ENCODE data around the gene KLHL14. TPM values are rescaled to one million over a fixed set of nuclear protein-coding genes. Genes with fewer than 3 reads are reported as not detected.

The KLHL14 gene
- total and polyA plus RNA-seq, 2 experiments from 2014 or later = 0.44 to 1.9 TPM

DNA sequence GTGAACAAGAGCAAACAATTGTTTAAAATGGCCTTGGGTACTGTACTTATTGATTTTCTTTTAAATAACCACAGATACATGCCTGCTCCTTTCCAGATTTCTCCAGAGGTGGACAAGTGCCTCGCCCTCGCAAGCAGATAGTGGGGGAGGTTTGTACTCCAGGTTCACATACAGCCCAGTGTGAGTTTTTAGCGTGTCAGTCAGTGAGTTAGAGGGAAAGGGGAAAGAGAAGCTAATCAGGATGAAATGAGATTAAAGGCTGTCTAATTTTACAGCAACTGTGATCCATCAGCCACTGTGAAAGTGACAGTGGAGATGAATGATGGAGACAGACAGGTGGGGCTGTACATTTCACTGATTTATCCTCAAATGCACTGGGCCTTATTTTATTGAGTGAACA lies 74.7 kb downstream of the KLHL14 start (continued):
- TF ChIP-seq, protein P1, sequence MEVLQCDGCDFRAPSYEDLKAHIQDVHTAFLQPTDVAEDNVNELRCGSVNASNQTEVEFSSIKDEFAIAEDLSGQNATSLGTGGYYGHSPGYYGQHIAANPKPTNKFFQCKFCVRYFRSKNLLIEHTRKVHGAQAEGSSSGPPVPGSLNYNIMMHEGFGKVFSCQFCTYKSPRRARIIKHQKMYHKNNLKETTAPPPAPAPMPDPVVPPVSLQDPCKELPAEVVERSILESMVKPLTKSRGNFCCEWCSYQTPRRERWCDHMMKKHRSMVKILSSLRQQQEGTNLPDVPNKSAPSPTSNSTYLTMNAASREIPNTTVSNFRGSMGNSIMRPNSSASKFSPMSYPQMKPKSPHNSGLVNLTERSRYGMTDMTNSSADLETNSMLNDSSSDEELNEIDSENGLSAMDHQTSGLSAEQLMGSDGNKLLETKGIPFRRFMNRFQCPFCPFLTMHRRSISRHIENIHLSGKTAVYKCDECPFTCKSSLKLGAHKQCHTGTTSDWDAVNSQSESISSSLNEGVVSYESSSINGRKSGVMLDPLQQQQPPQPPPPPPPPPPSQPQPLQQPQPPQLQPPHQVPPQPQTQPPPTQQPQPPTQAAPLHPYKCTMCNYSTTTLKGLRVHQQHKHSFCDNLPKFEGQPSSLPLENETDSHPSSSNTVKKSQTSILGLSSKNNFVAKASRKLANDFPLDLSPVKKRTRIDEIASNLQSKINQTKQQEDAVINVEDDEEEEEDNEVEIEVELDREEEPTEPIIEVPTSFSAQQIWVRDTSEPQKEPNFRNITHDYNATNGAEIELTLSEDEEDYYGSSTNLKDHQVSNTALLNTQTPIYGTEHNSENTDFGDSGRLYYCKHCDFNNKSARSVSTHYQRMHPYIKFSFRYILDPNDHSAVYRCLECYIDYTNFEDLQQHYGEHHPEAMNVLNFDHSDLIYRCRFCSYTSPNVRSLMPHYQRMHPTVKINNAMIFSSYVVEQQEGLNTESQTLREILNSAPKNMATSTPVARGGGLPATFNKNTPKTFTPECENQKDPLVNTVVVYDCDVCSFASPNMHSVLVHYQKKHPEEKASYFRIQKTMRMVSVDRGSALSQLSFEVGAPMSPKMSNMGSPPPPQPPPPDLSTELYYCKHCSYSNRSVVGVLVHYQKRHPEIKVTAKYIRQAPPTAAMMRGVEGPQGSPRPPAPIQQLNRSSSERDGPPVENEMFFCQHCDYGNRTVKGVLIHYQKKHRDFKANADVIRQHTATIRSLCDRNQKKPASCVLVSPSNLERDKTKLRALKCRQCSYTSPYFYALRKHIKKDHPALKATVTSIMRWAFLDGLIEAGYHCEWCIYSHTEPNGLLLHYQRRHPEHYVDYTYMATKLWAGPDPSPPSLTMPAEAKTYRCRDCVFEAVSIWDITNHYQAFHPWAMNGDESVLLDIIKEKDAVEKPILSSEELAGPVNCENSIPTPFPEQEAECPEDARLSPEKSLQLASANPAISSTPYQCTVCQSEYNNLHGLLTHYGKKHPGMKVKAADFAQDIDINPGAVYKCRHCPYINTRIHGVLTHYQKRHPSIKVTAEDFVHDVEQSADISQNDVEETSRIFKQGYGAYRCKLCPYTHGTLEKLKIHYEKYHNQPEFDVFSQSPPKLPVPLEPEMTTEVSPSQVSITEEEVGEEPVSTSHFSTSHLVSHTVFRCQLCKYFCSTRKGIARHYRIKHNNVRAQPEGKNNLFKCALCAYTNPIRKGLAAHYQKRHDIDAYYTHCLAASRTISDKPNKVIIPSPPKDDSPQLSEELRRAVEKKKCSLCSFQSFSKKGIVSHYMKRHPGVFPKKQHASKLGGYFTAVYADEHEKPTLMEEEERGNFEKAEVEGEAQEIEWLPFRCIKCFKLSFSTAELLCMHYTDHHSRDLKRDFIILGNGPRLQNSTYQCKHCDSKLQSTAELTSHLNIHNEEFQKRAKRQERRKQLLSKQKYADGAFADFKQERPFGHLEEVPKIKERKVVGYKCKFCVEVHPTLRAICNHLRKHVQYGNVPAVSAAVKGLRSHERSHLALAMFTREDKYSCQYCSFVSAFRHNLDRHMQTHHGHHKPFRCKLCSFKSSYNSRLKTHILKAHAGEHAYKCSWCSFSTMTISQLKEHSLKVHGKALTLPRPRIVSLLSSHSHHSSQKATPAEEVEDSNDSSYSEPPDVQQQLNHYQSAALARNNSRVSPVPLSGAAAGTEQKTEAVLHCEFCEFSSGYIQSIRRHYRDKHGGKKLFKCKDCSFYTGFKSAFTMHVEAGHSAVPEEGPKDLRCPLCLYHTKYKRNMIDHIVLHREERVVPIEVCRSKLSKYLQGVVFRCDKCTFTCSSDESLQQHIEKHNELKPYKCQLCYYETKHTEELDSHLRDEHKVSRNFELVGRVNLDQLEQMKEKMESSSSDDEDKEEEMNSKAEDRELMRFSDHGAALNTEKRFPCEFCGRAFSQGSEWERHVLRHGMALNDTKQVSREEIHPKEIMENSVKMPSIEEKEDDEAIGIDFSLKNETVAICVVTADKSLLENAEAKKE (CRISPR knock-in tag; IDR thresholded peaks at IDR 0.05) = no peak
- TF ChIP-seq ZNF114 (CRISPR knock-in tag; IDR thresholded peaks at IDR 0.05) = no peak
- TF ChIP-seq, protein P2, sequence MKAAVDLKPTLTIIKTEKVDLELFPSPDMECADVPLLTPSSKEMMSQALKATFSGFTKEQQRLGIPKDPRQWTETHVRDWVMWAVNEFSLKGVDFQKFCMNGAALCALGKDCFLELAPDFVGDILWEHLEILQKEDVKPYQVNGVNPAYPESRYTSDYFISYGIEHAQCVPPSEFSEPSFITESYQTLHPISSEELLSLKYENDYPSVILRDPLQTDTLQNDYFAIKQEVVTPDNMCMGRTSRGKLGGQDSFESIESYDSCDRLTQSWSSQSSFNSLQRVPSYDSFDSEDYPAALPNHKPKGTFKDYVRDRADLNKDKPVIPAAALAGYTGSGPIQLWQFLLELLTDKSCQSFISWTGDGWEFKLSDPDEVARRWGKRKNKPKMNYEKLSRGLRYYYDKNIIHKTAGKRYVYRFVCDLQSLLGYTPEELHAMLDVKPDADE (IDR thresholded peaks at IDR 0.05) = no peak
- no peak for TF ChIP-seq JUNB (IDR thresholded peaks at IDR 0.05; ENCODE audit: unreplicated experiment)
- no peak for TF ChIP-seq EZH2phosphoT487 (IDR thresholded peaks at IDR 0.05; ENCODE audit: unreplicated experiment)

DNA sequence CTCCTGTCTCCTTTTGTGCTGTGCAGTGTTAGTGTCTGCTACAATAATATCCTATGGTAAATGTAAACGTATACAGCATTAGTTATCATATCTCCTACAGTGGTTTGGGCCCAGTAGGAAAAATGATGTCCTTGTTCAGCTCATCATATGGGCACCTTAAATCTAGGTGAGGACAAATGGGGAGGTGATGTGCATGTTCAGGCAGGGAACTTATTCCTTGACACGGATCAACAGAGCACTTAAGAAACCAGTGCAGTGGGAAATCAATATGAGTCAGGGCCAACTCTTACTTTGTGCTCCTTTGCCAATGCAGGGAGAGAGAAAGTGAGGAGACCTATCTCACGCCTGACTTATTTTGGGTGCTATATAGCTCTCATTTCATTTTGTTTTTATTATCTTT lies 76.4 kb downstream of the KLHL14 start:
- Histone ChIP-seq H3K79me2 (replicated peaks; ENCODE audit: insufficient read depth) (no peaks in the 10 kb centered on the region), H3F3A (replicated peaks; ENCODE audit: low read depth) (no peaks in the 10 kb centered on the region), H3K4me2 (no peak overlapping the region), H3K27ac (ENCODE audit: low read depth) (no peak overlapping the region), H2AFZ (no peak overlapping the region), H4K20me1 (replicated peaks; ENCODE audit: insufficient read depth) (no peaks in the 10 kb centered on the region), H3K36me3 (ENCODE audit: insufficient read depth) (no peaks in the 10 kb centered on the region), H3K9me2 (ENCODE audit: insufficient read depth) (no peaks in the 10 kb centered on the region), H3K27me3 (ENCODE audit: insufficient read depth) (no peaks in the 10 kb centered on the region), H3K4me1 (ENCODE audit: insufficient read depth) (peaks cover 5% of the 10 kb centered on the region; the same call in 1 of the 2 replicates), H3K4me3 (no peak overlapping the region)
- Mint-ChIP-seq H3K9me3 (no peaks in the 10 kb centered on the region), H3K27ac (no peak overlapping the region), H3K4me1 (peaks cover 8% of the 10 kb centered on the region; the same call in 2 of the 3 replicates), H3K4me3 (no peak overlapping the region), H3K27me3 (ENCODE audit: insufficient read depth, low read depth, poor library complexity) (peaks cover 2% of the 10 kb centered on the region), H3K36me3 (ENCODE audit: low read depth) (no peaks in the 10 kb centered on the region)
- TF ChIP-seq ZNF331 (CRISPR knock-in tag; IDR thresholded peaks at IDR 0.05; ENCODE audit: low read depth) (no peak), ZNF114 (CRISPR knock-in tag; IDR thresholded peaks at IDR 0.05) (no peak)
- TF ChIP-seq, protein P3, sequence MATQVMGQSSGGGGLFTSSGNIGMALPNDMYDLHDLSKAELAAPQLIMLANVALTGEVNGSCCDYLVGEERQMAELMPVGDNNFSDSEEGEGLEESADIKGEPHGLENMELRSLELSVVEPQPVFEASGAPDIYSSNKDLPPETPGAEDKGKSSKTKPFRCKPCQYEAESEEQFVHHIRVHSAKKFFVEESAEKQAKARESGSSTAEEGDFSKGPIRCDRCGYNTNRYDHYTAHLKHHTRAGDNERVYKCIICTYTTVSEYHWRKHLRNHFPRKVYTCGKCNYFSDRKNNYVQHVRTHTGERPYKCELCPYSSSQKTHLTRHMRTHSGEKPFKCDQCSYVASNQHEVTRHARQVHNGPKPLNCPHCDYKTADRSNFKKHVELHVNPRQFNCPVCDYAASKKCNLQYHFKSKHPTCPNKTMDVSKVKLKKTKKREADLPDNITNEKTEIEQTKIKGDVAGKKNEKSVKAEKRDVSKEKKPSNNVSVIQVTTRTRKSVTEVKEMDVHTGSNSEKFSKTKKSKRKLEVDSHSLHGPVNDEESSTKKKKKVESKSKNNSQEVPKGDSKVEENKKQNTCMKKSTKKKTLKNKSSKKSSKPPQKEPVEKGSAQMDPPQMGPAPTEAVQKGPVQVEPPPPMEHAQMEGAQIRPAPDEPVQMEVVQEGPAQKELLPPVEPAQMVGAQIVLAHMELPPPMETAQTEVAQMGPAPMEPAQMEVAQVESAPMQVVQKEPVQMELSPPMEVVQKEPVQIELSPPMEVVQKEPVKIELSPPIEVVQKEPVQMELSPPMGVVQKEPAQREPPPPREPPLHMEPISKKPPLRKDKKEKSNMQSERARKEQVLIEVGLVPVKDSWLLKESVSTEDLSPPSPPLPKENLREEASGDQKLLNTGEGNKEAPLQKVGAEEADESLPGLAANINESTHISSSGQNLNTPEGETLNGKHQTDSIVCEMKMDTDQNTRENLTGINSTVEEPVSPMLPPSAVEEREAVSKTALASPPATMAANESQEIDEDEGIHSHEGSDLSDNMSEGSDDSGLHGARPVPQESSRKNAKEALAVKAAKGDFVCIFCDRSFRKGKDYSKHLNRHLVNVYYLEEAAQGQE (IDR thresholded peaks at IDR 0.05; ENCODE audit: unreplicated experiment) = no peak
- TF ChIP-seq, protein P2 (IDR thresholded peaks at IDR 0.05) = no peak
- no peak for DNase-seq (ENCODE audit: low spot score)
- ATAC-seq = no peak

Data from GM23338 (cell line).